ENCODE measurements around the gene SOD3.

GRCh38 chr4:24771241-24771640 lies 24.1 kb upstream of the SOD3 start:
- TF ChIP-seq CEBPB (tag; IDR thresholded peaks at IDR 0.05): no peak
- TF ChIP-seq, protein P1, sequence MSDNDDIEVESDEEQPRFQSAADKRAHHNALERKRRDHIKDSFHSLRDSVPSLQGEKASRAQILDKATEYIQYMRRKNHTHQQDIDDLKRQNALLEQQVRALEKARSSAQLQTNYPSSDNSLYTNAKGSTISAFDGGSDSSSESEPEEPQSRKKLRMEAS (CRISPR knock-in tag; IDR thresholded peaks at IDR 0.05): no peak

All from K562 (cell line).